PC-9 (cell line): ENCODE data around the gene RPS10. TPM values are rescaled to one million over a fixed set of nuclear protein-coding genes. Genes with fewer than 3 reads are reported as not detected.

Source experiments
- BruUV-seq: library from RNA; stranded (reverse); fragments of 400-500 nt; replicated peaks from 2 replicates; lab custom pipeline; 2021; lab: Mats Ljungman, UMichigan
- CTCF ChIA-PET: fragments of 300-600 bp; sonication (Branson Sonifier 250); formaldehyde crosslinking; loops from one replicate; lab custom pipeline; 2022; ENCODE audit warnings: antibody characterized with exemption; lab: Charles Lee
- POLR2A ChIA-PET: fragments of 300-600 bp; sonication (Branson Sonifier 250); formaldehyde crosslinking; loops from one replicate; lab custom pipeline; 2022; ENCODE audit warnings: antibody characterized with exemption; ENCODE audit not compliant: unreplicated experiment; lab: Charles Lee
- DNase-seq, 2 experiments: peaks; one replicate each; pipeline versions ENCODE4 v3.0.0 to v3.0.0-alpha.2; 2015 to 2022; ENCODE audit warnings: mixed read lengths in 1 of 2
- H2AFZ ChIP-seq: fragments of 200-600 bp; sonication (generic); 2 replicates; pipeline ENCODE4 v1.8.1; 2017; ENCODE audit warnings: antibody characterized with exemption
- H3F3A ChIP-seq: fragments of 200-600 bp; sonication (generic); 2 replicates; pipeline ENCODE4 v1.8.1; 2017; ENCODE audit warnings: antibody characterized with exemption, mild to moderate bottlenecking, low read depth; ENCODE audit not compliant: insufficient read depth
- H3K27ac ChIP-seq: fragments of 200-600 bp; sonication (generic); 2 replicates; pipeline ENCODE4 v1.6.1; 2016; ENCODE audit warnings: mixed run types
- H3K27me3 ChIP-seq: fragments of 200-600 bp; sonication (generic); 2 replicates; pipeline ENCODE4 v1.6.1; 2016; ENCODE audit warnings: low read depth, mixed run types; ENCODE audit not compliant: insufficient read depth
- H3K36me3 ChIP-seq: fragments of 200-600 bp; sonication (generic); 2 replicates; pipeline ENCODE4 v1.6.1; 2016; ENCODE audit warnings: low read depth, mixed run types
- H3K4me1 ChIP-seq: fragments of 200-600 bp; sonication (generic); replicated peaks from 2 replicates; pipeline ENCODE4 v1.6.1; 2016; ENCODE audit warnings: mixed run types; ENCODE audit not compliant: insufficient read depth
- H3K4me2 ChIP-seq: fragments of 200-600 bp; sonication (generic); 2 replicates; pipeline ENCODE4 v1.6.1; 2017; ENCODE audit warnings: mixed run types
- H3K4me3 ChIP-seq: fragments of 200-600 bp; sonication (generic); 2 replicates; pipeline ENCODE4 v1.6.1; 2016; ENCODE audit warnings: mixed run types
- H3K79me2 ChIP-seq: fragments of 200-600 bp; sonication (generic); 2 replicates; pipeline ENCODE4 v1.6.1; 2017; ENCODE audit warnings: low read depth, mixed run types
- H3K9me2 ChIP-seq: fragments of 200-600 bp; sonication (generic); 2 replicates; pipeline ENCODE4 v1.8.1; 2017; ENCODE audit warnings: mild to moderate bottlenecking; ENCODE audit not compliant: insufficient read depth
- H3K9me3 ChIP-seq: fragments of 200-600 bp; sonication (generic); 2 replicates; pipeline ENCODE4 v1.8.1; 2016; ENCODE audit warnings: low read depth; ENCODE audit not compliant: insufficient read depth
- H4K20me1 ChIP-seq: fragments of 200-600 bp; sonication (generic); 2 replicates; pipeline ENCODE4 v1.8.1; 2017; ENCODE audit not compliant: insufficient read depth
- EZH2 ChIP-seq: fragments of 200-600 bp; sonication (generic); IDR thresholded peaks from 2 replicates; pipeline ENCODE4 v1.8.0; 2017; ENCODE audit warnings: antibody characterized with exemption, low read depth
- intact Hi-C: fragments of 100-400 bp; cut with micrococcal nuclease; formaldehyde crosslinking; loops from one replicate; pipeline ENCODE4 v1.10.0; 2022; ENCODE audit not compliant: unreplicated experiment
- total RNA-seq: library from RNA; stranded (reverse); gene quantifications from 2 replicates; pipeline ENCODE4 v1.2.3, GENCODE V29; 2021
- TF ChIP-seq, protein P1 (sequence below): fragments of 200-600 bp; sonication (generic); conservative IDR thresholded peaks from 2 replicates; pipeline ENCODE4 v1.6.1; 2017; ENCODE audit warnings: mixed run types, antibody characterized with exemption, mild to moderate bottlenecking, moderate library complexity

RPS10 gene
- total RNA-seq, 1 experiment from 2014 or later = 1,786 TPM

DNA sequence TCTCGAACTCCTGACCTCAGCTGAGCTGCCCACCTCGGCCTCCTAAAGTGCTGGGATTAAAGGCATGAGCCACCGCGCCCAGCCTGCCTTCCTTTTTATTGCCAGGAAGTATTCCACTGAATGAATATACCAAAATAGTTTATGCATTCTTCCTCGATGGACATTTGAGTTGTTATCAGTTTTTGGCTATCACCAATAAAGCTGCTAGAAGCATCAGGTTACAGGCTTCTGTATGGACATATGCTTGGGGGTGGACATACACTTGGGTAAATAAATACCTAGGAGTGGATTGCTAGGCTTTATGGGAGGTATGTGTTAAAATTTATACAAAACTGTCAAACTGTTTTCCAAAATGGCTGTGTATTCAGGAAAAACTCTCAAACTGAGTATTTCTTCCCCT, 10.0 kb upstream of the RPS10 start:
- no peak overlapping the region for H3K4me3 ChIP-seq
- intact Hi-C loops = no loop called here
- H3K9me3 ChIP-seq = peaks cover under 1% of the 10 kb centered on the region; the same call in 1 of the 2 replicates
- no peak overlapping the region for H3K27ac ChIP-seq
- POLR2A ChIA-PET = no interaction called here
- H3K36me3 ChIP-seq = no peaks in the 10 kb centered on the region
- no peak overlapping the region for H2AFZ ChIP-seq
- H3K27me3 ChIP-seq = no peaks in the 10 kb centered on the region
- no peaks in the 10 kb centered on the region for H3K79me2 ChIP-seq
- no peak overlapping the region for H3K4me2 ChIP-seq
- no peaks in the 10 kb centered on the region for H4K20me1 ChIP-seq
- TF ChIP-seq EZH2 = no peak
- TF ChIP-seq, protein P1, sequence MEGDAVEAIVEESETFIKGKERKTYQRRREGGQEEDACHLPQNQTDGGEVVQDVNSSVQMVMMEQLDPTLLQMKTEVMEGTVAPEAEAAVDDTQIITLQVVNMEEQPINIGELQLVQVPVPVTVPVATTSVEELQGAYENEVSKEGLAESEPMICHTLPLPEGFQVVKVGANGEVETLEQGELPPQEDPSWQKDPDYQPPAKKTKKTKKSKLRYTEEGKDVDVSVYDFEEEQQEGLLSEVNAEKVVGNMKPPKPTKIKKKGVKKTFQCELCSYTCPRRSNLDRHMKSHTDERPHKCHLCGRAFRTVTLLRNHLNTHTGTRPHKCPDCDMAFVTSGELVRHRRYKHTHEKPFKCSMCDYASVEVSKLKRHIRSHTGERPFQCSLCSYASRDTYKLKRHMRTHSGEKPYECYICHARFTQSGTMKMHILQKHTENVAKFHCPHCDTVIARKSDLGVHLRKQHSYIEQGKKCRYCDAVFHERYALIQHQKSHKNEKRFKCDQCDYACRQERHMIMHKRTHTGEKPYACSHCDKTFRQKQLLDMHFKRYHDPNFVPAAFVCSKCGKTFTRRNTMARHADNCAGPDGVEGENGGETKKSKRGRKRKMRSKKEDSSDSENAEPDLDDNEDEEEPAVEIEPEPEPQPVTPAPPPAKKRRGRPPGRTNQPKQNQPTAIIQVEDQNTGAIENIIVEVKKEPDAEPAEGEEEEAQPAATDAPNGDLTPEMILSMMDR = no peak
- no peaks in the 10 kb centered on the region for H3K9me2 ChIP-seq
- no peaks in the 10 kb centered on the region; the same call in 1 of the 2 replicates for H3F3A ChIP-seq
- peak in 1 of 2 experiments; percentile 54 for DNase-seq
- BruUV-seq = no TSS peak
- H3K4me1 ChIP-seq = peaks cover 9% of the 10 kb centered on the region; the same call in 1 of the 2 replicates
- CTCF ChIA-PET = no interaction called here

DNA sequence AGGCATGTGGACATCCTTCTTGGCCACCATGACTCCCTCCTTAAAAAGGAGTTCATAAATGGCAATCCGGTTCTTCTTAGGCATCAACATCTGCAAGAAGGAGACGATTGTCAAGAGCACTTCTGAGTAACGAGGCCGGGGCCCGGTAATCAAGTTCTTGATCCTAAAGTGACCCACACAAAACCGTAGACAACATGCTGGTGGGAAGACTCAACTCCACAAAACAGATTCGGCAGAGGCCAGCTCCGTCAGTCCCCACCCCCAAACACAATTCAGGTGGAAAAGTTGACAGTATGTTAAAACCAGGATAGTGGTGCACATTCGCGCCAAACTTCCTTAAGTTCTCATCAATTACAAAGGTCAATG, 754 bp downstream of the RPS10 start:
- BruUV-seq = no TSS peak
- Histone ChIP-seq H3K36me3 (peaks cover 46% of the 10 kb centered on the region), H3K27ac (peak overlapping the region; percentile 88), H3K9me3 (no peaks in the 10 kb centered on the region), H3F3A (peaks cover 60% of the 10 kb centered on the region), H2AFZ (no peak overlapping the region), H3K79me2 (peaks cover 52% of the 10 kb centered on the region), H3K27me3 (no peaks in the 10 kb centered on the region), H3K4me3 (peak overlapping the region; percentile 94), H4K20me1 (peaks cover 50% of the 10 kb centered on the region), H3K9me2 (no peaks in the 10 kb centered on the region), H3K4me1 (peaks cover 26% of the 10 kb centered on the region; the same call in 1 of the 2 replicates), H3K4me2 (peak overlapping the region; percentile 92)
- TF ChIP-seq EZH2 = no peak
- TF ChIP-seq, protein P1 = no peak
- CTCF ChIA-PET = no interaction called here
- POLR2A ChIA-PET = interaction anchor here (0.6 to 0.7 kb wide), 3 partner anchors 188 to 1060 kb away, joined by 3 to 6 read pairs (median 5); partner anchors contain the start of gene HMGA1
- DNase-seq = no peak
- intact Hi-C loops = no loop called here

DNA sequence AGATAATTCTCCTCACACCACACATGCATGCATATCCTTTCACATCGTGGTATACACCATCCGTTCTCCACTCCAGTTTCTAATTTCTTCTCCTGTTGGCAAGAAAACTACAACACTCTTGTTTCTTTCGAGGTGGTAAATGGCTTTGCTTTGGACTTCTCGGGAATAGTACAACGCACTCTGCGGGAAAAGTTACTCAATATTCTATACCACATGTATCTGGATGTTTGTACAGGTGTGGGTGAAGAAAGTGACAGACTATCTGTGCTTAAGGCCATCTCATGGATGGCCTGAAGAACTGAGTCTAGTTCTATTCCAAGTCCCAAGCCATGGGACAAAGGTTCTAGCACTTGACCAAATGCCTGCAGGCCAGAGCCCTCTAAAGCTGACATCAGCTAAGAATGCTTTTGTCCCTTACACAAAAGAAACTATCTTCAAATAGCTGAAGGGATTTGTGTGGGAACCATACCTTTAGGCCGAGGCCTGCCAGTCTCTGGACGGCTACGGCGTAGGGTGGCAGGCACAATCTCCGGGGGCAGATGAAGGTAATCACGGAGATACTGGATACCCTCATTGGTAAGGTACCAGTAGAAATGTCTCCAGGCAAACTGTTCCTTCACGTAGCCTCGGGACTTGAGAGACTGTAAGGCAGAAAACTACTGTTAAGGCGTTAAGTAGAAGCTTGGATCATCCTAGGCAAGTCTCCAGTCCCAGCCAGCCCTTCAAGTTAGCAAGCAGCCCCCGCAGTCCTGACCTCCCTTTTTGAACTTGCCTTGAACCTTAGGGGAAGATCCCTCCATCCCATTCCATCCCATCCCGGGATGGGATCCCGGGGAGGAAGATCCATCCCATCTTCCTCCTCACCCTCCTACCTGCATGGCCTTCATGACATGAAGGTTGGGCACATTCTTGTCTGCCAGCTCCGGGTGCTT, 1.4 kb downstream of the RPS10 start:
- H2AFZ ChIP-seq = no peak overlapping the region
- CTCF ChIA-PET = no interaction called here
- intact Hi-C loops = no loop called here
- H3K79me2 ChIP-seq = peaks cover 58% of the 10 kb centered on the region
- H3K9me3 ChIP-seq = no peaks in the 10 kb centered on the region
- no TSS peak for BruUV-seq
- H3K4me2 ChIP-seq = peak overlapping the region; percentile 92
- DNase-seq = no peak
- peaks cover 52% of the 10 kb centered on the region for H3K36me3 ChIP-seq
- peak overlapping the region; percentile 94 for H3K4me3 ChIP-seq
- no peaks in the 10 kb centered on the region for H3K9me2 ChIP-seq
- no peak for TF ChIP-seq EZH2
- TF ChIP-seq, protein P1 = no peak
- peaks cover 57% of the 10 kb centered on the region for H4K20me1 ChIP-seq
- H3F3A ChIP-seq = peaks cover 66% of the 10 kb centered on the region
- POLR2A ChIA-PET = interaction anchor here (0.5 to 0.7 kb wide), 3 partner anchors 188 to 1061 kb away, joined by 3 to 8 read pairs (median 6); partner anchors contain the start of gene HMGA1
- no peaks in the 10 kb centered on the region for H3K27me3 ChIP-seq
- H3K27ac ChIP-seq = peak overlapping the region; percentile 88
- peaks cover 26% of the 10 kb centered on the region; the same call in 1 of the 2 replicates for H3K4me1 ChIP-seq
